OCI-LY7 (cell line): Measurements from ENCODE around the gene SENP1. TPM values are rescaled to one million over a fixed set of nuclear protein-coding genes. Genes with fewer than 3 reads are reported as not detected.

Source experiments
- BruUV-seq: library from RNA; stranded (reverse); fragments of 400-500 nt; replicated peaks from 2 replicates; lab custom pipeline; 2021; lab: Mats Ljungman, UMichigan
- CTCF ChIA-PET: fragments of 300-600 bp; sonication (Branson Sonifier 250); formaldehyde crosslinking; loops from one replicate; lab custom pipeline; 2022; ENCODE audit warnings: antibody characterized with exemption; ENCODE audit not compliant: unreplicated experiment; lab: Charles Lee
- POLR2A ChIA-PET: fragments of 300-600 bp; sonication (Branson Sonifier 250); formaldehyde crosslinking; loops from one replicate; lab custom pipeline; 2022; ENCODE audit warnings: antibody characterized with exemption; lab: Charles Lee
- DNase-seq: peaks from one replicate; pipeline ENCODE4 v3.0.0-alpha.2; 2015; ENCODE audit warnings: low spot score
- H2AFZ ChIP-seq: fragments of 200-600 bp; sonication (generic), shearing (Covaris generic); 2 replicates; pipeline ENCODE4 v1.6.1; 2014; ENCODE audit warnings: mild to moderate bottlenecking, antibody characterized with exemption, low read length, moderate library complexity
- H3K27ac ChIP-seq: fragments of 200-600 bp; sonication (generic); 2 replicates; pipeline ENCODE4 v1.5.1; 2014; ENCODE audit warnings: mixed run types, low read depth, mild to moderate bottlenecking, moderate library complexity, low read length, inconsistent platforms; ENCODE audit not compliant: poor library complexity, severe bottlenecking
- H3K36me3 ChIP-seq: fragments of 200-600 bp; sonication (generic); 2 replicates; pipeline ENCODE4 v1.6.1; 2014; ENCODE audit warnings: mild to moderate bottlenecking, antibody characterized with exemption, low read length, moderate library complexity, mixed read lengths; ENCODE audit not compliant: insufficient read depth
- H3K4me1 ChIP-seq: fragments of 200-600 bp; sonication (generic); 2 replicates; pipeline ENCODE4 v1.5.1; 2014; ENCODE audit warnings: mild to moderate bottlenecking, low read length; ENCODE audit not compliant: insufficient read depth, poor library complexity, severe bottlenecking
- H3K4me2 ChIP-seq: fragments of 200-600 bp; sonication (generic); 2 replicates; pipeline ENCODE4 v1.6.1; 2014; ENCODE audit warnings: mild to moderate bottlenecking, low read length
- H3K4me3 ChIP-seq: fragments of 200-600 bp; sonication (generic); 2 replicates; pipeline ENCODE4 v1.5.1; 2014; ENCODE audit warnings: mild to moderate bottlenecking, low read depth, low read length; ENCODE audit not compliant: poor library complexity, severe bottlenecking
- H3K79me2 ChIP-seq: fragments of 200-600 bp; sonication (generic); 2 replicates; pipeline ENCODE4 v1.6.1; 2016; ENCODE audit warnings: low read depth, mild to moderate bottlenecking, low read length, moderate library complexity, mixed read lengths; ENCODE audit not compliant: insufficient read depth
- H3K9me2 ChIP-seq: fragments of 200-600 bp; sonication (generic); 2 replicates; pipeline ENCODE4 v1.6.1; 2016; ENCODE audit warnings: mild to moderate bottlenecking, low read length, mixed read lengths; ENCODE audit not compliant: insufficient read depth
- H3K9me3 ChIP-seq: fragments of 200-600 bp; sonication (generic); 2 replicates; pipeline ENCODE4 v1.6.1; 2014; ENCODE audit warnings: mild to moderate bottlenecking, mixed run types, low read length, mixed read lengths
- H4K20me1 ChIP-seq: fragments of 200-600 bp; sonication (generic); 2 replicates; pipeline ENCODE4 v1.6.1; 2014; ENCODE audit warnings: mild to moderate bottlenecking, antibody characterized with exemption, low read length, moderate library complexity, mixed read lengths; ENCODE audit not compliant: insufficient read depth
- EZH2phosphoT487 ChIP-seq: fragments of 200-600 bp; sonication (generic); IDR thresholded peaks from 2 replicates; pipeline ENCODE4 v1.6.1; 2018; ENCODE audit warnings: low read depth, borderline replicate concordance, mild to moderate bottlenecking, mixed run types, antibody characterized with exemption, low read length, moderate library complexity, mixed read lengths
- intact Hi-C: fragments of 100-400 bp; cut with micrococcal nuclease; formaldehyde crosslinking; loops from one replicate; pipeline ENCODE4 v1.10.0; 2022; ENCODE audit not compliant: unreplicated experiment
- microRNA-seq: library from miRNA; unstranded; fragments of <30 nt; microRNA quantifications from one replicate; pipeline ENCODE4 v1.2.0, GENCODE V29; 2022; ENCODE audit warnings: borderline replicate concordance
- small RNA-seq: library from RNA; depleted of rRNA; stranded (forward); fragments of <200 nt; gene quantifications from one replicate; pipeline ENCODE3, GENCODE V24; 2014
- total RNA-seq, 2 experiments: library from RNA; depleted of rRNA in 1 of 2; stranded (reverse); fragments of >200 nt in 1 of 2; shearing (Covaris generic) in 1 of 2; gene quantifications; 2 replicates each; pipeline ENCODE4 v1.2.3, GENCODE V29; 2014 to 2022
- TF ChIP-seq, protein P1 (sequence below): fragments of 200-600 bp; sonication (generic); conservative IDR thresholded peaks from 2 replicates; pipeline ENCODE4 v1.5.1; 2014; ENCODE audit warnings: mild to moderate bottlenecking, antibody characterized with exemption, low read length, moderate library complexity, mixed read lengths

SENP1 gene
- total RNA-seq, 2 experiments from 2014 or later = 48.3 to 54.7 TPM

DNA sequence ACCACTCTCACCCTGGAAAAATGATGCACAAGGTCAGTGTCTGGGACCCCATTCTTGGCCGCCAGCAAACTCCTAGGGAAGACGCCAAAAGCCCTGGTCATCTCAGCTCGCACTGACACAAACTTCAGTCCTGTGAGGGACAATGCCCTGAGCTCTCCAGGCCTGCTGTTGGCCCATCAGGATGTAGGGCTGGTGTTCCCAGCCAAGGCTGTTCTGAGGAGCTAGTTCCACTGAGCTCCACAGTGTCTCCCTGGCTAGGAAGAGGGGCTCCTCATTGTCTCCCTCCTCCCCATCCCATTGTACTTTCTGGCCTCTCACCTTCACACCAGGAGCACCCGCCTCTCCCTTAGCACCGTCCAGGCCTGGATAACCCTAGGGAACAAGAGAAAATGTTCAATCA is 112.4 kb downstream of the SENP1 start:
- no peaks in the 10 kb centered on the region for H4K20me1 ChIP-seq
- no peak for TF ChIP-seq EZH2phosphoT487
- TF ChIP-seq, protein P1, sequence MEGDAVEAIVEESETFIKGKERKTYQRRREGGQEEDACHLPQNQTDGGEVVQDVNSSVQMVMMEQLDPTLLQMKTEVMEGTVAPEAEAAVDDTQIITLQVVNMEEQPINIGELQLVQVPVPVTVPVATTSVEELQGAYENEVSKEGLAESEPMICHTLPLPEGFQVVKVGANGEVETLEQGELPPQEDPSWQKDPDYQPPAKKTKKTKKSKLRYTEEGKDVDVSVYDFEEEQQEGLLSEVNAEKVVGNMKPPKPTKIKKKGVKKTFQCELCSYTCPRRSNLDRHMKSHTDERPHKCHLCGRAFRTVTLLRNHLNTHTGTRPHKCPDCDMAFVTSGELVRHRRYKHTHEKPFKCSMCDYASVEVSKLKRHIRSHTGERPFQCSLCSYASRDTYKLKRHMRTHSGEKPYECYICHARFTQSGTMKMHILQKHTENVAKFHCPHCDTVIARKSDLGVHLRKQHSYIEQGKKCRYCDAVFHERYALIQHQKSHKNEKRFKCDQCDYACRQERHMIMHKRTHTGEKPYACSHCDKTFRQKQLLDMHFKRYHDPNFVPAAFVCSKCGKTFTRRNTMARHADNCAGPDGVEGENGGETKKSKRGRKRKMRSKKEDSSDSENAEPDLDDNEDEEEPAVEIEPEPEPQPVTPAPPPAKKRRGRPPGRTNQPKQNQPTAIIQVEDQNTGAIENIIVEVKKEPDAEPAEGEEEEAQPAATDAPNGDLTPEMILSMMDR = no peak
- H3K79me2 ChIP-seq = no peaks in the 10 kb centered on the region
- no peak overlapping the region for H3K4me3 ChIP-seq
- intact Hi-C loops = no loop called here
- no peak overlapping the region for H3K27ac ChIP-seq
- ChIA-PET POLR2A (interaction anchor here (0.6 kb wide), 2 partner anchors 807 to 1116 kb away, joined by 3 read pairs; no protein-coding TSS in a partner anchor), CTCF (no interaction called here)
- H3K9me3 ChIP-seq = no peaks in the 10 kb centered on the region
- H3K4me1 ChIP-seq = peaks cover 24% of the 10 kb centered on the region
- BruUV-seq = no TSS peak
- no peak overlapping the region for H2AFZ ChIP-seq
- DNase-seq = no peak
- no peaks in the 10 kb centered on the region for H3K36me3 ChIP-seq
- no peak overlapping the region for H3K4me2 ChIP-seq
- no peaks in the 10 kb centered on the region for H3K9me2 ChIP-seq

Small RNA genes lying within 50 kb of the gene (microRNA-seq; reads per million reads assigned to microRNA genes)
- gene MIR6505 = 8.3 reads per million, percentile 8 among the genes with 10 or more reads in this experiment

Small RNA genes lying within 50 kb of the gene (small RNA-seq; reads per million reads assigned to genes)
- gene MIR6505 = not detected
- gene RNU6-1203P = not detected

Other genes with a start within 250 kb of the SENP1 start
- gene VDR, start 201.1 kb downstream of the SENP1 start, total RNA-seq (2014; rRNA removed; shearing (Covaris generic)) = 4.8 and 5.4 TPM in 2 replicates
- 1.9 and 2.4 TPM in 2 replicates for gene VDR, start 201.1 kb downstream of the SENP1 start, total RNA-seq (2022)
- gene TMEM106C, start 142.5 kb downstream of the SENP1 start, total RNA-seq (2014; rRNA removed; shearing (Covaris generic)) = 158 and 182 TPM in 2 replicates
- gene TMEM106C, start 142.5 kb downstream of the SENP1 start, total RNA-seq (2022) = 123 and 129 TPM in 2 replicates
- 0.03 TPM in 1 of 2 replicates, not detected in the other for gene COL2A1, start 101.6 kb downstream of the SENP1 start, total RNA-seq (2014; rRNA removed; shearing (Covaris generic))
- gene COL2A1, start 101.6 kb downstream of the SENP1 start, total RNA-seq (2022) = 0.08 TPM in 1 of 2 replicates, not detected in the other
- 37.4 and 42.3 TPM in 2 replicates for gene PFKM, start 13.3 kb upstream of the SENP1 start, total RNA-seq (2014; rRNA removed; shearing (Covaris generic))
- 72.5 and 80.1 TPM in 2 replicates for gene PFKM, start 13.3 kb upstream of the SENP1 start, total RNA-seq (2022)
- 19.9 and 26.6 TPM in 2 replicates for gene ASB8, start 51.4 kb upstream of the SENP1 start, total RNA-seq (2014; rRNA removed; shearing (Covaris generic))
- 39.3 and 41.5 TPM in 2 replicates for gene ASB8, start 51.4 kb upstream of the SENP1 start, total RNA-seq (2022)
- not detected in 2 replicates for gene CCDC184, start 77.6 kb upstream of the SENP1 start, total RNA-seq (2014; rRNA removed; shearing (Covaris generic))
- not detected in 2 replicates for gene CCDC184, start 77.6 kb upstream of the SENP1 start, total RNA-seq (2022)
- gene OR10AD1, start 97.2 kb upstream of the SENP1 start, total RNA-seq (2014; rRNA removed; shearing (Covaris generic)) = not detected in 2 replicates
- gene OR10AD1, start 97.2 kb upstream of the SENP1 start, total RNA-seq (2022) = not detected in 2 replicates
- 11.8 and 21.2 TPM in 2 replicates for gene ZNF641, start 244.8 kb upstream of the SENP1 start, total RNA-seq (2014; rRNA removed; shearing (Covaris generic))
- 10.6 and 11.1 TPM in 2 replicates for gene ZNF641, start 244.8 kb upstream of the SENP1 start, total RNA-seq (2022)